Measurements from ENCODE around the gene NUB1. TPM values are rescaled to one million over a fixed set of nuclear protein-coding genes. Genes with fewer than 3 reads are reported as not detected.
A peak's percentile ranks its signal among the peaks of the same experiment; 100 is the strongest.

Gene NUB1
- total RNA-seq, 4 donors from 2014 or later = 66.4 to 90.8 (median 68.2) TPM

DNA sequence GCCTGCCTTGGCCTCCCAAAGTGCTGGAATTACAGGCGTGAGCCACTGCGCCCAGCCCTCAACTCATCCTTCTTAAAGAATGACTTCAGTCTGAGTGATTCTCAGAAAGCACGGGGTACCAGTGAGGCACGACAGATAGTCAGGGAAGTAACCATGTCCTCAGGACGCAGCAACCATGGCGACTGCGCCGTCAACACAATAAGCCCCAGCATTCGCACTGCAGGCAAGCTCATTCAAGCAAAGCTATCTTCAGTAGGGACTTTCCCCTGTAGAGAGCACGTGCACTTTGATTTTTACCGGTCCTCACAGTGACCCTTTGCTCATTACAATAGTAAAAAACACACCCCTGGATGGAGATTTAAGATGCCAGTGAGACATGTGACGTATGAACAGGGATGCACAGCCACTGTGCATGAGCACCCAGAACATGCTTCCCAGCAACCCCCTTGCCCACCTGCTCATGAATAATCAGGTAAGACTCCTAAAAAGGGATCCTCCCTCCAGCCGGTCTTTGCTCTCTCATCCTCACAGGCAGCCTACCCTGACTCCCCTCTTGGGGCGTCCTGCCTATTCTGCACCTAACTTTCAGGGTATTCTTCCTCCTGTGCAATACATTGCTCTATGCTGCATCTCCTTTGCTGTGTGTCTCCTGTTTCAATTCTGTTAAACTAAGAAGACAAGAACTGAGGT lies 59.2 kb downstream of the NUB1 start:
- Histone ChIP-seq H3K9me3 (no peaks in the 10 kb centered on the region), H3K4me1 (no peaks in the 10 kb centered on the region), H3K36me3 (no peaks in the 10 kb centered on the region), H3K4me3 (no peak overlapping the region), H3K27ac (no peak overlapping the region), H3K27me3 (no peaks in the 10 kb centered on the region)
- TF ChIP-seq, protein P1, sequence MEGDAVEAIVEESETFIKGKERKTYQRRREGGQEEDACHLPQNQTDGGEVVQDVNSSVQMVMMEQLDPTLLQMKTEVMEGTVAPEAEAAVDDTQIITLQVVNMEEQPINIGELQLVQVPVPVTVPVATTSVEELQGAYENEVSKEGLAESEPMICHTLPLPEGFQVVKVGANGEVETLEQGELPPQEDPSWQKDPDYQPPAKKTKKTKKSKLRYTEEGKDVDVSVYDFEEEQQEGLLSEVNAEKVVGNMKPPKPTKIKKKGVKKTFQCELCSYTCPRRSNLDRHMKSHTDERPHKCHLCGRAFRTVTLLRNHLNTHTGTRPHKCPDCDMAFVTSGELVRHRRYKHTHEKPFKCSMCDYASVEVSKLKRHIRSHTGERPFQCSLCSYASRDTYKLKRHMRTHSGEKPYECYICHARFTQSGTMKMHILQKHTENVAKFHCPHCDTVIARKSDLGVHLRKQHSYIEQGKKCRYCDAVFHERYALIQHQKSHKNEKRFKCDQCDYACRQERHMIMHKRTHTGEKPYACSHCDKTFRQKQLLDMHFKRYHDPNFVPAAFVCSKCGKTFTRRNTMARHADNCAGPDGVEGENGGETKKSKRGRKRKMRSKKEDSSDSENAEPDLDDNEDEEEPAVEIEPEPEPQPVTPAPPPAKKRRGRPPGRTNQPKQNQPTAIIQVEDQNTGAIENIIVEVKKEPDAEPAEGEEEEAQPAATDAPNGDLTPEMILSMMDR (IDR thresholded peaks at IDR 0.05) = no peak
- DNase-seq = peak in 2 of 3 donors; percentile 59 to 72

DNA sequence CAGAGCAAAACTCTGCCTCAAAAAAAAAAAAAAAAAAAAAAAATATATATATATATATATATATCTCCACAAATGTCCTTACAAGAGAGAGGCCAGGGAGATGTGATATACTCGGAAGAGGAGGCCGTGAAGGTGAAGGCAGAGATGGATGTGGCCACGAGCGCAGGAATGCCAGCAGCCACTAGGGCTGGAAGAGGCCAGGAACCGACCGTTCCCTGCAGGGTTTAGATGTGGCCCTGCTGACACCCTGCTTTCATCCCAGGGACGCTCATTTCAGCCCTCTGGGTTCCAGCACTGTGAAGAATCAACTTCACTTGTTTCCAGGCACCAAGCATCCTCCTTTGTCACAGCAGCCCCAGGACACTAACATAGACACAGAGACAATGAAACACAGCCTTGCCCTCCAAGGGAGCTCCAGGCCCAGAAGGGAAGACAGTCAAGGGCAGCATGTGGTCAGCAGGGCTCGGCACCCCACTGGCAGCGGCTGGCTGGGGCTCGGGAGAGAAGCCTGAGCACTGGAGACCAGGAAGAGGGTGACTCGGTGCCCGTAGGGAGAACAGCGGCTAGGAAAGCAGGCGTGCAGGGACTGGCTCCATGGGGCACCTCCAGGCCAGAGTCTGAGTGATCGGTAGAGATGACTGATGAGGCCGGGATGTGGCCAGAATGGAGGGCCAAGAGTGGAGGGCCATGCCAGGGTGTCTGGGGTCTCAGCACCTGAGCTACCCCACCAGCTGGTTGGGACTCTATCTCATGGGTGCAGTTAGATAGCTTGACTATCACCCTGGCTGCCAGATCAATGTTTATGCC lies 60.6 kb downstream of the NUB1 start:
- Histone ChIP-seq H3K4me1 (no peaks in the 10 kb centered on the region), H3K27me3 (no peaks in the 10 kb centered on the region), H3K27ac (no peak overlapping the region), H3K4me3 (no peak overlapping the region), H3K9me3 (no peaks in the 10 kb centered on the region), H3K36me3 (no peaks in the 10 kb centered on the region)
- peak in 1 of 3 donors; percentile 37 for DNase-seq
- TF ChIP-seq, protein P1 (IDR thresholded peaks at IDR 0.05) = no peak
- no peak for TF ChIP-seq POLR2A (IDR thresholded peaks at IDR 0.05)

- no peak overlapping the region for H3K27ac ChIP-seq
- TF ChIP-seq POLR2A (IDR thresholded peaks at IDR 0.05) = no peak
- TF ChIP-seq, protein P1 (IDR thresholded peaks at IDR 0.05) = no peak
- H3K27me3 ChIP-seq = no peaks in the 10 kb centered on the region
- H3K9me3 ChIP-seq = no peaks in the 10 kb centered on the region
- H3K36me3 ChIP-seq = no peaks in the 10 kb centered on the region
- DNase-seq = peak in 1 of 3 donors; percentile 28
- H3K4me1 ChIP-seq = peaks cover 0 to under 1% (median 0%) of the 10 kb centered on the region in 4 donors
- no peak overlapping the region for H3K4me3 ChIP-seq
Observed at GRCh38 chr7:151403764-151404163, 62.2 kb downstream of the NUB1 start.

- peak in 2 of 3 donors; percentile 64 to 65 for DNase-seq
- Histone ChIP-seq H3K36me3 (no peaks in the 10 kb centered on the region), H3K4me1 (peaks cover 0 to 7% (median 5%) of the 10 kb centered on the region in 4 donors), H3K4me3 (no peak overlapping the region), H3K9me3 (no peaks in the 10 kb centered on the region), H3K27ac (peak overlapping the region in 1 of 4 donors; percentile 17), H3K27me3 (peaks cover 0 to 6% of the 10 kb centered on the region in 2 donors)
- no peak for TF ChIP-seq POLR2A (IDR thresholded peaks at IDR 0.05)
- TF ChIP-seq, protein P1 (IDR thresholded peaks at IDR 0.05) = no peak
Observed at GRCh38 chr7:151404216-151405011, 62.8 kb downstream of the NUB1 start.

DNA sequence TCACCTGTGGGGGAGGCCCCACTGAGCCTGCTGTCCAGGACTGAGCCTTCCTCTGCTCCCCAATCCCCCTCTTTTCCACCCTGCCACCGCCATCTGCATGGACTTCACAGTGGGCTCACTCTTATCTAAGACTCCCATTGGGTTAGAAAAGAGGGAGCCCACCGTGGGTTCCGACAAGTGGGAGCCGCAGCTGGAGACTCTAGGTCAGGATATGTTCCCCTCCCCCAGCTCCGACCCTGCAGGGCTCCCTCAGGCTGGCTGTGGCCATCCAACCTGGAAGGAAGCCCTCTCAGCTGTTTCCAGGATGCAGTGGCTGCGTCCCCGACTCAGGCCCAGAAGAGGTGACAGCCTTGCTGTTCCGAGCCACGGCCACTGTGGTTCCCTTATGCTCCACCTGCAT lies 63.4 kb downstream of the NUB1 start:
- no peak overlapping the region for H3K27ac ChIP-seq
- H3K9me3 ChIP-seq = no peaks in the 10 kb centered on the region
- no peaks in the 10 kb centered on the region for H3K36me3 ChIP-seq
- TF ChIP-seq, protein P1 (IDR thresholded peaks at IDR 0.05) = no peak
- TF ChIP-seq POLR2A (IDR thresholded peaks at IDR 0.05) = no peak
- peak in 1 of 3 donors; percentile 29 for DNase-seq
- peaks cover 0 to 13% of the 10 kb centered on the region in 2 donors for H3K27me3 ChIP-seq
- no peak overlapping the region for H3K4me3 ChIP-seq
- H3K4me1 ChIP-seq = peaks cover 0 to 14% (median 11%) of the 10 kb centered on the region in 4 donors
